HTERT RPE-1 (cell line): ENCODE data around the gene KCTD15.

ENCODE experiments used
- in situ Hi-C: fragments of 300-500 bp; cut with MboI; formaldehyde crosslinking; loops from 4 replicates; pipeline ENCODE4 v1.14.3; 2020; ENCODE audit warnings: low sequenced_read_pairs

Gene KCTD15, protein sequence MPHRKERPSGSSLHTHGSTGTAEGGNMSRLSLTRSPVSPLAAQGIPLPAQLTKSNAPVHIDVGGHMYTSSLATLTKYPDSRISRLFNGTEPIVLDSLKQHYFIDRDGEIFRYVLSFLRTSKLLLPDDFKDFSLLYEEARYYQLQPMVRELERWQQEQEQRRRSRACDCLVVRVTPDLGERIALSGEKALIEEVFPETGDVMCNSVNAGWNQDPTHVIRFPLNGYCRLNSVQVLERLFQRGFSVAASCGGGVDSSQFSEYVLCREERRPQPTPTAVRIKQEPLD

DNA sequence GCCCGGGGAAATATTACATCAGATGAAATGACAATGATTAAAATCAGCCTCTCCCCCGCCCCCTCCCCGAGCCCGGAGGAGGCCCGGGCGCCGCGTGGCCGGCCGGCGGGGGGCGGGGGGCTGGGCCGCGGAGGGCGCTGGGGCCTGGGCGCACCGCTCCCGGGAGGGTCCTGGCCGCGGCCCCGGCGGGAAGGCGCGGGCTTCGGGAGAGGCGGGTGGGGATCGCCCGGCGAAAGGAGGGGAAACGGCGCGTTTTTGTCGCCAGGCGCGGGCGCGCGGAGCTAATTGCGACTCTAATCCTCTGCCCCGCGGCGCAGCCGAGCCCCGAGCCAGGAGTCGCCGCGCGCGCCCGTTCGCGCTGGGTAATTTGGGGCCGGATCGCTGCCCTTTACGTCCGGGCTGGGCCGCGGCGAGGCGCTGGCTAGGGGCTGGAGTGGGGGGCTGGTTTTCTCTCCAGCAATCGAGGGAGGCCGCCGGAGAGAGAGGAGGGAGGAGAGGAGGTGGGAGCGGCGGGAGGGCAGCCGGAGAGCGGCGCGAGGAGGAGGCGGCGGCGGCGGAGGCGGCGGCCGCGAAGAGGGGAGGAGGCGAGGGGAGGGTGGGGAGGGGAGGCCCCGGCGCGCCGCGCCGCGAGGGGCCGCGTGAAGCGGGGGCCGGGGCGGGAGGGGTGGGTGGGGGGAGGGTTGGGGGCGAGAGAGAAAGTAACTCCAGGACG lies at the start of gene KCTD15:
Gene KCTD15 (plus strand): TSS at position 707 of the 712 bp plus-strand sequence. CDS start 3,585 bp downstream, outside the sequence.
- in situ Hi-C loops: no loop called here

- in situ Hi-C loops: no loop called here
Observed at GRCh38 chr19:33747273-33747672, 49.4 kb upstream of the KCTD15 start.

- in situ Hi-C loops: no loop called here
Observed at GRCh38 chr19:33748231-33748630, 48.4 kb upstream of the KCTD15 start.

DNA sequence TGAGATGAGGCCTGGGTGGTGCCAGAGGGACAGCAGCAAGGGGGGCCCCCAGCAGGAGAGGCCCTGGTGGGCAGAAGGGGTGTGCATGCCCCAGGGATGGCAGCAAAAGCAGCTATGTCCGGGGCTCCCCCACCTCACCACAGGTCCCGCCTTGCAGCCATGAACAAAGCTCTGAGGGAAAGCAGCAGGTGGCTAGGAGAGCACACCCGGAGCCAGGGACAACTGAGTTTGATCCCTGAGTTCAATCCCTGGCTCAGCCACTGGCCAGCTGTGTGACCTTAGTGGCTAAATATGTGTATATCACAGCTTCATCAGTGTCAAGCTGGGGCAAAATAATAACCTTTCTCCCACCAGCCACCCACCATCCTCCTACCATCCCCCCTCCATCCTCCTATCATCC lies 47.7 kb upstream of the KCTD15 start:
- in situ Hi-C loops: no loop called here

- in situ Hi-C loops: no loop called here
Observed at GRCh38 chr19:33749619-33750175, 47.0 kb upstream of the KCTD15 start.

GRCh38 chr19:33750587-33751435 lies 45.9 kb upstream of the KCTD15 start:
- in situ Hi-C loops: no loop called here

DNA sequence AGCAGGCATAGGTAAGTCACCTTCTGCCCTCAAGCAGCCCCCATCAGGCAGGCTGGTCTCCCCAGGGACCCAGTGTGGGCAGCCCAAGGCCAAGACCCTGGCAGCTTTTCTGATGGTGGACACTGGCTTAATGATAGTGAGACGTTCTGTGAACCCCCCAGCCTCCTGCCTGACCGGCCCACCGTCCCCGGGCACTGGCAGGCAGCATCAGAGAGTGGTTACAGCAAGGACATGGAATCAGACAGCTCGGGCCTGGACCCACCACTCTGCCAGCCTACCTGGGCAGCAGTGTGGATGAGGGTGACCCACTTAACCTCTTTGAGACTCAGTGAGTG lies 45.3 kb upstream of the KCTD15 start:
- in situ Hi-C loops: no loop called here

DNA sequence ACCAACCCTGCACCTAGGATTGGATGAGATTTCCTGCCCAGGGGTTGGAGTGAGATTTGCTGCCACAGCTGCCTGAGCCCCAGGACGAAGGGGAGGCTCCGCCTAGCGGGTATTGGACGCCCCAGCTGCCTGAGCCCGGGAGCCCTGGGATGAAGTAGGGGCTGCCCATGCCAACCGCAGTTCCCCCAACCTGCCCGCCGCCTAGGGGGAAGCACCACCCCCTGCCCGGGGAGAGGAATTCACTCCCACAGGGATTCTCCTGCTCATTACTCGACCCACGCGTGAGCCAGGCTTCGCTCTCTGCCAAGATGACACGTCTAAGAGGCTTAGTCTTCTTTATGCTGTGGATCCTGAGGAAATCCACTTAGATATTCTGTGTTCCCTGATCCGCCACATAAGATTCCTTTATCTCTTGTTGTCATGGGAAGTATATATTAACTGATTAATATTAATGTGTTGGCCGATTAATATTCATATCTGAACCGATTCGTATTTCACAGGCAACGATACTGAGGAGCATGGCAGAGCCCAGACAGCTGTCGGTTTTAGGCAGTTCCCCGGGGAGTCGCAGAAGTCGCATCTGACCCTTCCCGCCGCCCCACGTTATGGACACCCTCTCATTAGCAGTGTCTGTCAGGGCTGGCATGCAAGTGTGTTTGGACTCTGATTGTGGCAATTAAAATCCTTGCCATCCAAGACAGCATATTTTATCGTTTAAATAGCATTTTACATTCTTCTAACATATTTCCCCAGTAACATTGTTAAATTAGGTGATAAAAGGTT lies 44.5 kb upstream of the KCTD15 start:
- in situ Hi-C loops: no loop called here

DNA sequence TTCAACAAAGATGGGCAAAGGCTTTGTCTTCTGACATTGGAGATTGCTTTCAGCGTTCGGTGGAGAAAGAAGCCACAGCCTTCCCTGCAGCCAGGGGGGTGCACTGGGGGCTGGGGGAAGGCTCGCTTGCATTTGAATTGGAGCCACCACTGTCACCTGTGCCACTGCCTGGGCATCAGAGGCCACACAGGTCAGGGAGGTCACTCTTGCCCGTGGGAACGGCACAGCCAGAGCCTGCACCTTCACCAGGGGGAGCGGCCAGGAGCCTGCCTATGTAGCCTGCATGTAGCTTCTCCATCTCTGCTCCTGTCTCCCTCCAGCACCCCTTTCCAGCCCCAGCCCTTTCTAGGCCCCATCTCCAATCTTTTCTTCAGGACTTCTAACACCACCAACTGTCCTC lies 43.7 kb upstream of the KCTD15 start:
- in situ Hi-C loops: no loop called here

DNA sequence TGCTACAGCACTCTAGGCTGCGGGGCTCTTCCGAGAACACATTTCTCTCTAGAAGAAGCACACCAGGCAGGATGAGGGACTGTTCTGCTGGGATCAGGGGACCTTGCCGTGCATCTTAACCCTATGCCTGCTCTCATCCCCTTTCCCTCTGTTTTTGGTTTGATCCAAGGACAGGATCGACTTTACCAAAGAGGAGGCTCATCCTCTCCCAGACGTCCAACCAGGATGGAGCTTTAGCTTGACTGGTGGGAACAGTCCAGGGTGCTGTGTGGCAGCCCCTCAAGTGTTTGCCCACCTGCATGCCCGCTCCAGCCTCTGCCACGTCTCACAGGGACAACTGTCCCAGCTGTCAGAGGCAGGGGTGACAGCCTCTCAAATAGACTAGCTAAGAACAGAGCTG lies 42.3 kb upstream of the KCTD15 start:
- in situ Hi-C loops: no loop called here

DNA sequence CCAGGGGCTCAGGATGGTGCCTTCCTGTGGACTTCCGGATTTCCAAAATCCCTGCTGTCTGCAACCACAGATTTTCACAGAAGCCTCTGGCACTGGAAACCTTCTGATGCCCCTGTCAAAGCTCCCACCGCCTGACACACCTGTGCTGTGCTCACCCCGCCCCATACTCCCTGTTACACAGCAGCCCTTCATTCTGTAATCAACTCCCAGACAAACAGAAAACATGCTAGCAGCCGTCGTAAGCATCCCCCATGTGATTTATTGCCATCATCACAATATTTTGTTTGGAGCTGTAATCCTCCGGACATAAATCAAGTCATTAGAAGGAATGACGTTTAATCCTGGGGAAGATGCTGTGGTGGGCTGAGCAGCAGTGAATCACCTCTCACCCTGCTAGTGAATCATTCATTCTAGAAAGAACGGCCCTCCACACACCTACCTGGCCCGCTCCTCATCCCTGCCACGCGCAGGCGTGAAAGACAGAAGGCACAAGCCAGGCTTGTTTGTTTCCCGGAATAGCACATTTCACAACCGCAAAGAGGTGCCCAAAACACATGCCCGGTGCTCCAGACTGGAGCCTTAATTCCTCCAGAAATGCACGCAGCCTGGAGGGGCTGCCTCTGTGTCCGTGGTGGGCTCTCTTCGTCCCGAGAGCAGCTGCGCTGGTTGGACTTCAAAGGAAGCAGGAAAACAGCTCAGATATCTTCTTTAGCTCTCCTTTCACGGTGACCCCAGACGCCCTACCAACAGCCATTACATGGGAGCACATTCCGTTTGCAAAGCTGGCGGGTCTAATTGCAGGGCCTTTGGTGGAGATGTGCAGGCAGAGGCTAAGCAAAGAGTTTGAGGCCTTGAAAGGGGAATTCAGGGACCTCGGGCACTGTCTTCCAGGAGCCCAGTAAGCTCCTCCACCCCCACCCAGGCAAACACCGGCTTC lies 41.3 kb upstream of the KCTD15 start:
- in situ Hi-C loops: no loop called here

DNA sequence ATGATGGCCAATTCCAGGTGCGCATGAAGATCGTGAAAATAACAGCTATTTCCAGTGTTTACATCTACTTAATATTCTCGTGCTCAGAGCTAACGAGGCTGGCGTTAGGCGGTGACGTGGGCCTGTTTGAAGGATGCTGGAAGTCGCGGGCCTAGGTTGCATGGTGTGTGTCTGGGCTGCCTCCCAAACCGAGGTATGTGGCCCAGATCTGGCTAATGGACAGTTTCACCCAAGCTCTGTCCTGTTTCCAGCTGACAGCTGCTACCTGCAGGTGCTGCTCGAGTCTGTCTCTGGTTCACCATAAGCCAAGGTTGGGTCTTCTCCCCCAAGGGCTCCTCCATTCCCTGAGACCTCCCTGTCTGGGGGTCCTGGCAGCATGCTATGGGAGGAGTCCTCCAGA lies 40.5 kb upstream of the KCTD15 start:
- in situ Hi-C loops: no loop called here

DNA sequence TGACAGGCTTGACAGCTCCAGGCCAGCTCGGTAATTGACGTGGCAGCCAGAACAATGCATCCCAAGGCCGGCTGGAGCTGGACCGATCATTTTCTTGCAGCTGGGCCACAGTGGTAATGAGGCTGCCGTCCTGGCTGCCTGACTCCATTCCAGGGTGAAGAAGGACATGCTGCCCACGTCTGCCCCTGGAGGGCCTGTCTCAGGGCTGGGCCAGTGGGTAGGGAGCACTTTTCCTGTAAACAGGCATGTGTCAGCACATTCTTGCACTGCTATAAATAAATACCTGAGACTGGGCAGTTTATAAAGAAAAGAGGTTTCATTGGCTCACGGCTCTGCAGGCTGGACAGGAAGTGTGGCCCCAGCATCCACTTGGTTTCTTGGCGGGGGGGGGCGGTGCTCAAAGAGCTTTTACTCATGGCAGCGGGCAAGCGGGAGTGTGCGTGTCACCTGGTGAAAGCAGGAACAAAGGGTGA lies 38.1 kb upstream of the KCTD15 start:
- in situ Hi-C loops: no loop called here

GRCh38 chr19:33759356-33759755 lies 37.3 kb upstream of the KCTD15 start:
- in situ Hi-C loops: no loop called here

GRCh38 chr19:33763633-33764371 lies 32.9 kb upstream of the KCTD15 start:
- in situ Hi-C loops: no loop called here

DNA sequence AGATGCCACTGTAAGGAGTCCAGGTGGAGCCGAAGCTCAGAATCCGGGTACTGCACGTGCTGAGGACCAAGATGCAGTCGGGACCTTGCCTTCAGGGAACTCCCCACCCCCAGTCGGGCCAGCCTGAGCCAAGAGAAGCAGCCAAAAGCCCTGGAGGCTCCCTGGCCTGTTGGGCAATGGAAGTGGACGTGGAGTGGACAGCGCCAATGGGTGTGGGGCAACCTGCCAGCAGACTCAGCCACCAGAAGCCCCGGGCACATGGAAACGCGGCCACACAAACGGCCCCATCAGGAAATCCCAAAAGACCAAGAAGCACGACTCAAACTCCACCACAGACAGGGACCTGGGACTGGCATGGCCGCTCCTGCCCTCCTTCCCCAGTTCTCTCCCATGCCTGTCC lies 30.0 kb upstream of the KCTD15 start:
- in situ Hi-C loops: no loop called here

GRCh38 chr19:33767898-33768413 lies 28.7 kb upstream of the KCTD15 start:
- in situ Hi-C loops: no loop called here

DNA sequence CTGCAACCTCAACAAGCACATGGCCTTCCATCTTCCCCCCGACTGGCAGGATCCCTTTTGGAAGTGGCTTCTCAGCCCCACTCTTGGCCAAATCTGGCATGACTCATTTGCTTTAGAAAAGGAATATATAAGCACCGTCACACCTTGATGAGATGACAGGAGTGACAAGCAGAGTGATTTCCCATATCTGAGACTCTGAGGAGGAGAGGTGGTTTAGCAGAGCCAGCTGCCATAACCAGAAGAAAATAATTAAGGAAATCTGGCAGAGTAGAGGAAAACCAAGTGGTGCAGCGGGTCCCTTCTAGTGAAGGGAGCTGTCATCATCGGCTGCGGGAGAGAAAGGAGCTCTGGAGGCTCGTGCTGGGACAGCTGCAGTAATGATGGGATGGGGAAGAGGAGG lies 27.5 kb upstream of the KCTD15 start:
- in situ Hi-C loops: no loop called here

DNA sequence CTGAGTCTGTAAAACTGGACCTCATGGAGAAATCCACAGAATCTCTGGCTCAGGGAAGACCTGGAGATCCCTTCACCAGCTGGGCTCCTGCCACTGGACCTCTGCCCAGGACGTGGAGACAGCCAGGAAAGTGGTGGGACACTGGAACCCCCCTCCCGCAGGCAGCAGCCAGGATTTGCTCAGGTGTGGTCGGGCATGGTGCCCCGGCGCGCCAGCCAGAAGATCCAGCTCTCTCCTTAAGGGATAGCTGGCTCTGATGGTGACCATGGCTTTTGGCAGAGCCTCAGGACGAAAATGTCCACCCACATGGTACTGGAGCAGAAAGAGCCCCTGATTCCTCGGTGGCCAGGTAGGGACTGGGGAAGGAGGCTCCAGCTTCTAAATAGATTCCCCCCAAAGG lies 26.6 kb upstream of the KCTD15 start:
- in situ Hi-C loops: no loop called here
